ENCODE results near the gene VTI1A.

DNA sequence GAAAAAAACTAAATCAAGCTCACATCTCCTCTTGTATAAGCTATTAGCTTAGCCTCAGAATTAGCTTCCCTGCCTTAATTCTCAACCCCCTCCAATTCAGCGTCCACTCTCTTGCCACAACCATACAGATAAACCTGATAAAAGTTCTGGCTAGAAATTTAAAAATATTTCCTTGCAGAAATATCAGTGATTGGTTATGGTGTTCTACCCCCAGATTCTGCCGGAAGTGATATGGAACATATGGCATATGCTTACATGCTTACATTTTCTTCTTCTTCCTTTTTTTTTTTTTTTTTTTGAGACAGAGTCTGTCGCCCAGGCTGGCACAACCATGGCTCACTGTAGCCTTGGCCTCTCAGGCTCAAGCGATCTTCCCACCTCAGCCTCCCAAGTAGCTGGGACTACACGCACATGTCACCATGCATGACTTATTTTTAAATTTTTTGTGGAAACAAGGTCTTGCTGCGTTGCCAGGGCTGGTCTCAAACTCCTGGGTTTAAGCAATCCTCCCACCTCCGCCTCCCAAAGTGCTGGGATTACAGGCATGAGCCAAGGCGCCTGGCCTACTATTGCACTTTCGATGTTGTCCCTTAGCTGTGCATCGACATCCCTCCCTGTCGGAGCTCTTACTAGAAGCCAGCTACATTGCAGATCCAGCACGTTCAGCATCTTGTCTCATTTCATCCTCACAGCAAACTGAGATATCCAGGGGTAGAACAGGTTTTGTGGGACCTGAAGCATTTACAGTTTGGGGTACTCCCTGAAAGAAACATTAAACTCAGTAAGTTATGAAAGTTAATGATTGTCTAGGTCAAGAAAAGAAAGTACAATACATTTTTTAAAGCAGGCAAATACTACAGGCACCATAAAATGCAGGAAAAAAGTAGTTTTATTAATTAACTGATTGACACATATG lies 297.4 kb downstream of the VTI1A start:
- TF ChIP-seq, protein P1, sequence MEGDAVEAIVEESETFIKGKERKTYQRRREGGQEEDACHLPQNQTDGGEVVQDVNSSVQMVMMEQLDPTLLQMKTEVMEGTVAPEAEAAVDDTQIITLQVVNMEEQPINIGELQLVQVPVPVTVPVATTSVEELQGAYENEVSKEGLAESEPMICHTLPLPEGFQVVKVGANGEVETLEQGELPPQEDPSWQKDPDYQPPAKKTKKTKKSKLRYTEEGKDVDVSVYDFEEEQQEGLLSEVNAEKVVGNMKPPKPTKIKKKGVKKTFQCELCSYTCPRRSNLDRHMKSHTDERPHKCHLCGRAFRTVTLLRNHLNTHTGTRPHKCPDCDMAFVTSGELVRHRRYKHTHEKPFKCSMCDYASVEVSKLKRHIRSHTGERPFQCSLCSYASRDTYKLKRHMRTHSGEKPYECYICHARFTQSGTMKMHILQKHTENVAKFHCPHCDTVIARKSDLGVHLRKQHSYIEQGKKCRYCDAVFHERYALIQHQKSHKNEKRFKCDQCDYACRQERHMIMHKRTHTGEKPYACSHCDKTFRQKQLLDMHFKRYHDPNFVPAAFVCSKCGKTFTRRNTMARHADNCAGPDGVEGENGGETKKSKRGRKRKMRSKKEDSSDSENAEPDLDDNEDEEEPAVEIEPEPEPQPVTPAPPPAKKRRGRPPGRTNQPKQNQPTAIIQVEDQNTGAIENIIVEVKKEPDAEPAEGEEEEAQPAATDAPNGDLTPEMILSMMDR (IDR thresholded peaks at IDR 0.05; ENCODE audit: insufficient read depth, low read depth, low read length), result no peak
- no peak for TF ChIP-seq EZH2 (IDR thresholded peaks at IDR 0.05; ENCODE audit: insufficient read depth, low read length)

All from astrocyte (in vitro differentiated cells and primary cell).